Fibroblast of skin of abdomen (primary cell): ENCODE measurements around the gene ETV6. TPM values are rescaled to one million over a fixed set of nuclear protein-coding genes. Genes with fewer than 3 reads are reported as not detected.
A peak's percentile ranks its signal among the peaks of the same experiment; 100 is the strongest.
"Not testable (repeated sequence)": the region's sequence is repeated elsewhere in the genome, so short reads cannot be mapped to it uniquely, and the experiment has no call there.

Source experiments
- DNase-seq: peaks from one replicate; pipeline ENCODE4 v3.0.0-alpha.2; 2013
- polyA plus RNA-seq, 2 experiments: library from polyadenylated mRNA; unstranded; fragments of 120-200 nt; gene quantifications; one replicate each; pipeline ENCODE4 v1.2.1, GENCODE V29; 2013; ENCODE audit not compliant: insufficient read length in 2 of 2

The ETV6 gene
- polyA plus RNA-seq (2013, experiment 1 of 2; ENCODE audit: insufficient read length): 20.3 TPM
- 19.1 TPM for polyA plus RNA-seq (2013, experiment 2 of 2; ENCODE audit: insufficient read length)

DNA sequence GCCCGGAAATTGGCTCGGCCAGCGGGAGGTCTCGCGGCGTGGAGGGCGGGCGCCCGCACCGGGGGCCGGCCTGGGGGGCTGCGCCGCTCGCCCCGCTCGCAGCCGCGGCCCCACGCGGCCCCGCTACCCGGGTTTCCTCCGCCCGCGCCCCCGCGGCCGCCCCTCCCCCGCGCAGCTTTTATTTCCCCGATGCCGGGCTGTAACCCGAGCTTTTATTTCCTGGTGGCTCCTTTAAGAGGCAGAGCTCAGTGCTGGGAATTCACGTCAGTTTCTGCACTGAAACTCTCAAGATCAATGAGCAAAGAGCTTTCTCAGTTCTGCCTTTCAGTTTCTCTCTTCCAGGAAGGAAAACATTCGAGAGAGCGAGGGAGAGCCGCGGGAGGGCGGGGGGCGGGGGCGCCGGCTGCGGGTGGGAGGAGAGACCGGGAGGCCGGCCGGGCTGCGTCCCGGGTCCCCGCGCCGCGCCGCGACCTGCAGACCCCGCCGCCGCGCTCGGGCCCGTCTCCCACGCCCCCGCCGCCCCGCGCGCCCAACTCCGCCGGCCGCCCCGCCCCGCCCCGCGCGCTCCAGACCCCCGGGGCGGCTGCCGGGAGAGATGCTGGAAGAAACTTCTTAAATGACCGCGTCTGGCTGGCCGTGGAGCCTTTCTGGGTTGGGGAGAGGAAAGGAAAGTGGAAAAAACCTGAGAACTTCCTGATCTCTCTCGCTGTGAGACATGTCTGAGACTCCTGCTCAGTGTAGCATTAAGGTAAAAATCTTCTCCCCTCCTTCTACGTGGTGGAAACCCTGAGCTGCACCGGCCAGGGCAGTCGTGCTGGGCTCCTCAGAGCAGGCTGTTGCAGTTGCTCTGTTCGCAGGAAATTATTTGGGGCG, at the start of gene ETV6:
ETV6 (plus strand) TSS at position 262 of the 873 bp plus-strand sequence; CDS start at position 716, 454 bp downstream.
- DNase-seq: peak; percentile 93

DNA sequence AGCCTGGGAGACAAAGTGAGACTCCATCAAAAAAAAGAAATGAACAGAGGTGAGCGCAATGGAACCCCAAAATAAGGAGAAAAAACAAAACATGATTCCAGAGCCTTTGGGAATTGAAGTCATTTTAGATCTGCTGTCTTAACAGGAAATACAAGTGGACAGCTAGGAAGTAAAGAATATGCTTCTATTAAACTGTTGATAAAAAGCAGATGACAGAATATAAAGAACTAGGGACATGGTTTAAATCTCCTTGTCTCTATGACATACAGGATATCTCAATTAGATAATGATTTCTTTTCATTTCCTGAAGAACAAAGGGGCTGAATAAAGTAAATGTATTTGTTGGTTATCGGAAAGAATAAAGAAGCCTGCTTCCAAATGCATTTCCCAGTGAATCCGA, 49.3 kb upstream of the ETV6 start:
- DNase-seq: no peak

DNA sequence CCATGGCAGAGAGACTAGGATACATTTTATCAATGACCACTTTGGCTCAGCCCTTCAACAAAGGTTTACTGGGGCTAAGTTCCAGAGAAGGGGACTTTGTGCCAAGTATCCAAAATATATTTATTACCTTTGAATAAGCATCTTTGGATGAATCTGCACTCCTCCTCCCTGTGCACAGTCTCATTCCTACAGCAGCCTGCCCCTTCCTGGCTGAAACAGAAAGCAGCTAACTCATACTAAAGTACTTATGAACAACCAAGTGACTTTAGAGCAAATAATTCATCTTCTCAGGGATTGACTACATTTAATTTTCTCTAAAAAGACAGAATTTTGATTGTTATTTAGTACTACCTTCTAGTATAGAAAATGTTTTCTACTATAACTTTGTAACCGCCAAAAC, 47.8 kb upstream of the ETV6 start:
- DNase-seq: no peak

DNA sequence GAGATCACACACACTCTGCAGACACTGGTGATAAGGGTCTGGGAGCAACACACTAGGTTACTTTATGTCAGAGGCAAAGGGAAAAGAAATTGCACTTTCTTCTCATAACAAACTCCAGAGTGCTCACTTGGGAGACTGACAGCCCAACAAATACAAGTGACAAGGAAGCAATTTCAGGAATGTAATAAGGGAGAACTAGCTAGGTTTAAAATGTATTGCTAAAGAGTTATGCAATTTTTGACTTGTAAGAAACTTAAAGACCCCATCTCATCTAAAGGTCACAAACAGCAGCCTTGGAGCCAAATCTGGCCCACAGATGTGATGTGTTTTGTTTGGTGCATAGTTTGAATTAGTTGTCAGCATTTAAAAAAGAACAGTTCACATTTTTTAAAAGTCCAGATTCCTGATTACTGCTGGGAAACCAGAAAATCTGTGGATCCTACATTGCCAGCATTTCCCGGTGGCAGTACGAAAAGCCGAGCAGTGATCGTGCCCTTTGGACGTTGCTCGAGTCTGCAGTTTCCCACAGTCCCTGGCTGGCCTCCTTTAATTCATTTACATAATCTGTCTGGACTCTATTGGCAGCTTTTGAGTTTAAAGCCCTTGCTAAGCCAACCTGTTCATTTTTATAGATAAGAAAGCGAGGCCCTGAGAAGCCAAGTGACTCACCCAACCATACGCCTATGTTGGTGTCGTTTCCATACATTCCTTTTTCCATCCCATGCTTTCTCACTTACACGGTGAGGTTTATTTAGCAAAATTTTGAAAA, 42.0 kb upstream of the ETV6 start:
- DNase-seq: peak; percentile 91

DNA sequence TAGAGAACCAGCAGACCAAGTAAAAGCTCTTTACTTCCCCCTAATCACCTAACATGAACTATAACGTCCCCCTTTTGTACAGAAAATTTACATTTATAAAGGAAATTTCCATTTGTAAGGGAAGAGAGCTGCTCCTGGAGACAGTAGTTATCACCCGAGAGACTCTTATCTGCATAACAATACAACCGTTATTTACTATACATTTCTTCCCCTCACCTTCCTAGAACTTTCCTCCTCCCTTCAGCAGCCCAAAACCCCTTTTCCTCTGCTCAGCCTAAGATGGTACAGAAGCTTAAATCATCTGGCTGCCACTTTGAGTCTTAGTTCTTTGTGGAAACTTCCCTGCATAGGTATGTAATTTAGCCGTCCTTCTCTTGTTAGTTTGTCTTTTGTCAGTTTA, 40.4 kb upstream of the ETV6 start:
- no peak for DNase-seq

DNA sequence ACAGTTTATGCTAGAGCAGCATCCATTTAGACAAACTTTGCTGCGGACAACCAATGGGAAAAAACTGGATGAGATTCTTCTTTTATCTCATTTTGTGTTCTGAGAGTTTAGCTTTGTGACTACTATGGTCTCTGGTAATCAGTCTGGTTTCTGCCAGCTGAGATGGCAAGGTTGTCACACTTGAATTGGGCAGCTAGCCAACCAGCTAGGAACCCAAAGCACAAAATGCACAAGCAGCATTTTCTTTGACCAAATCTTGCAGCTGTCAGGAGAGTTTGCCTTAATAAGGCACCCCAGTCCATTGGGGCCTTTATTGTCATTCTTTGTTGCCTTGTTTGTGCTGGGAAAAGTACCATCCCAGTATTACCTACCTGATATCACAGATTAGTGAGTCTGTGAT, 34.0 kb upstream of the ETV6 start:
- DNase-seq: no peak

DNA sequence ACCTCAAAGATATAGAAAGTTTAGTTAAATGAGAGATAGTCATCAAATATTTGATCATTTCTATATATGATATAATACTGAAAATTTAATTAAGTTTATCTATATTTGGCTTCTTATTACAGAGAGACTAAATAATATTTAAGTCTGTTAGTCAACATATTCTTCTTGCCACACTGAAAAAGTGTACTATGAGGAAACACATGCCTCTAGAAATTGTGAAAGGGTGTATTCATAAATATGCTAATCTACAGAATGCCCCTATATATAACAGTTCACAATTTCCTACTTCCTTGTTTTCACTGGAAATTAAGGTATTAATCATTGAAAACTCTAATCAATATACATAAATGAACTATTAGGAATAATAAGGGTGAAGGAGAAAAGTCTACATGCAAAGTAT, 31.4 kb upstream of the ETV6 start:
- no peak for DNase-seq

DNA sequence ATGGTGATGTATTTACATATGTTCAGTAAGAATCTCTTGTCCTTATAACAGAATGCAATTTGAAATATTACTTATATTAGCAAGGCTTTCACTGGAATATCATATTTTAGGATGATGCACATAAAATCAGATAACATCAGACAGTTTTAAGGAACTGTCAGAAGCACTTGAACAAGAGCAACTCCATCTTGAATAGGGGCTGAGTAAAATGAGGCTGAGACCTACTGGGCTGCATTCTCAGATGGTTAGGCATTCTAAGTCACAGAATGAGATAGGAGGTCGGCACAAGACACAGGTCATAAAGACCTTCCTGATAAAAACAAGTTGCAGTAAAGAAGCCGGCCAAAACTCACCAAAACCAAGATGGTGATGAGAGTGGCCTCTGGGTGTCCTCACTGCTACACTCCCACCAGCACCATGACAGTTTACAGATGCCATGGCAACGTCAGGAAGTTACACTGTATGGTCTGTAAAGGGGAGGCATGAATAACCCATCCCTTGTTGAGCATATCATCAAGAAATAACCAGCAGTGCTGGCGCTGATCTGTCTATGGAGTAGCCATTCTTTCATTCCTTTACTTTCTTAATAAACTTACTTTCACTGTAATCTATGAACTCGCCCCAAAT, 27.6 kb upstream of the ETV6 start:
- no peak for DNase-seq

DNA sequence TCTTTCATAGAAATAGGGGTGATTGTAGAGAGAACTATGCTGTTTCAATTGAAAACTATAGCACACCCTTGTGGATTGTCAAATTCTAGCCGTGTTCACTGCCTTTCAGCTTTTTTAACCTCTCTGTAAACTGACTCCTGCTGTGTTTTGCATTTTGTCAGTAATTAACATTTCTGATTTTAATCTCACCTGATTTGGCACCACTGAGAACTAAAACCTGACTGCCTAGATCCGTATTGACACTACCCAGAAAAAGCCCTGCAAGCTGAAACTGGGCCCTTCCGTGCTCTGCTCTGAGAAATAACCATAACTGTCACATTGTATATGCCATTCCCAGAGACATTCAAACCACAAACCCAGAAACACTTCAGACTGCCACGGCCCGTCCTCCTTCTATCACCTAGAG, 26.6 kb upstream of the ETV6 start:
- DNase-seq: no peak

DNA sequence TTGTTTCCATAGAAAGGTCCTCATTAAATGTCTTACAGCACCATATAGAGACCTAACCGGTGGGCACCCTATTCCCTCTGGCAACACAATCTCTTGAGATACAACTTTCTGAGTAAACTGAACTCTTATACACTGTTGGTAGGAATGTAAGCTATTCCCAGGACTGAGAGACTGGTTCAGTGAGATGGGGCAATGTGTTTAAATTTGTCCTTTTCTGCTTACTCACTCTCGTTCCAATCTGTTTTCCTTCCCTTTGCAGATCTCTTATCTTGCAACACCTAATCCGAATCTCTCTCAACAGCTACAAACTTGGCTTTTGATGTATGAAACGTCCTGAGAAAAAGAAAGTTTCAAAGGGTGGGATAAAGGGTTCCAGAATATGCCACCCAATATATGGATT, 26.1 kb upstream of the ETV6 start:
- DNase-seq: no peak

DNA sequence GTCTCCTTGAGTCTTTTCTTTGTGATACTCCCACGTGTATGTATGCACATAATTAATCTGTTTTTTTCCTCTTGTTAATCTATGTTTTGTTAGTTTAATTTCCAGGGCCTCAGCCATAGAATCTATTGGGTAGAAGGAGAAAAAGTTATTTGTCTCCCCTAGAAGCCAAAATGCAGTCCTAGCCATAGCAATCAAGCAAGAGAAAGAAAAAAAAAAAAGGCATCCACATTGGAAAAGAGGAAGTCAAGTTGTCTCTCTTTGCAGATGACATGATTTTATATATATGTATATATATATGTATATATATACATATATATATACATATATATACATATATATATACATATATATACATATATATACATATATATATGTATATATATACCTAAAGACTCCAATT, 25.4 kb upstream of the ETV6 start:
- no peak for DNase-seq

DNA sequence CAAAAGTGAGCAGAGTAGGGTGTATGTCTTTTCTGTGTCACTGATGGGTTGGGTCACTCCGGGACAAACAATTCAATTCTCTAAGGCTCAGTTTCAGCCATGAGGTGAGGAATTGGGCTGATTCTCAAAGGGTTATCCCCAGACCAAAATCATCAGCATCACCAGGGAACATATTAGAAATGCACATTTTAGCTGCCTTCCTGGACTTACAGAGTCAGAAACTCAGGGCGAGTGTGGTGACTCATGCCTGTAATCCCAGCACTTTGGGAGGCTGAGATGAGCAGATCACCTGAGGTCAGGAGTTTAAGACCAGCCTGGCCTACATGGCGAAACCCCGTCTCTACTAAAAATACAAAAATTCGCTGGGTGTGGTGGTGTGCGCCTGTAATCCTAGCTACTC, 21.8 kb upstream of the ETV6 start:
- DNase-seq: not testable (repeated sequence)

DNA sequence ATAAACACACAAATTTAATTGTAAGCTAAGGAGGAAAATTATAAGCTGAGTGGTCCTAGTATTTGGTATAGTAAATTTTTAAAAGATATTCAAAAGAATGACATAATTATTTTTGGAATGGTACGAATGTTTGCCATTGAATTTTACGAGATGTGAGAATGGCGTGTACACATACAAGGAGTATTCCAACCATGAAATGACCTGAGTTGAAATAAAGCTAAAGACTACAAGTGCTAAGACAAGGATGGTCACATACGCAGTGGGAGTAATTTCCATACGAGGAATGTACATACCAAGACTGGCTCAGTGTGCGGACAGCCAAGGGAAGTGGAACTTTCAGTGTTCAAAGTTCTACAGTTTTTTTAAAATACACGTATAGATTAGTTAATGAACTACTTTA, 21.1 kb upstream of the ETV6 start:
- no peak for DNase-seq

DNA sequence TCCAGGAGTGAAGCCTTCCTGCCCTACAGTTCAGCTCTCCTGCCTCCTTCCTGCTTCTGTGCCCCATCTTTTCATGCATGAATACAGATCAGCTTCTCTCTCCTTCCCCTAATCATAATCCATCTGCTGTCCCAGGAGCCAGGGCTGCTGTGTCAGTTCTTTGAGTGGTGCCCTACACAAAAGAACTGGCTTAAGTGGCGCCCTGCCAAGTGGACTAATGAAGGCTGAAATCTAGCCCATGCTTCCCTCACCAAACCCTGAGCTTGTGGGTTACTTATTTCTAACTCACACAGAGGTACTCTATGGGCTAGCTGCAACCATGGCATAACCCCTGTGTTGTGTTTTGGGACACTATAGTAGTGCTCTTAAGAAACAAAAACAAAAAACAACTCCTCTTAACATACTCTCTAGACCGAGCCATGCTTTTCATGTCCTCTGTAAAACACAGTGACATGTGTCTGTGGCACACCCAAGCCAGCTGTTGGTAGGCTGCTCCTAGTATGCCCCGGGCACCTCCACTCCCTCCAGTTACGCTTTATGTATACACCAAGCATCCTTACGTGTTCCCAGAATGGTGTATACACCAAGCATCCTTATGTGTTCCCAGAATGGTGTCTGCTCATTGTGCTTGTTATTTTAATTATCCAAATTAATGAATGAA, 19.3 kb upstream of the ETV6 start:
- DNase-seq: no peak

DNA sequence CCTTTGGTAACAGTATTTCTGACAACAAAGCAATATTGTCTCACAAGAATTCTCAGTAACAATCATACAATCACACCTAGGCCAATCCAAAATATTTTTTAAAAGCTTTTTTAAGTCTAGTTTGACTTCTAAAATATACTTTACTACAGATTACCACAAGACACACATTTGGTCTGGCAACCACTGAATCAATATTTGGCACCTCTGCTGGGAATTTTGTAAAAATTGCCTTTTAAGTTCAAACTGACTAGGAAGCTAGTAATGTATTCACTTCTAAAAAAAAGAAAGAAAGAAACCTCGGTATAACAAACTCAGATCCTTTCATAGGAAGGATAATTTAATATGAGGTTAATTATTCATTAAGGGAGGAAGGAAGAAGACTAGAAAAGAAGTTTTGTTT, 18.2 kb upstream of the ETV6 start:
- DNase-seq: no peak

DNA sequence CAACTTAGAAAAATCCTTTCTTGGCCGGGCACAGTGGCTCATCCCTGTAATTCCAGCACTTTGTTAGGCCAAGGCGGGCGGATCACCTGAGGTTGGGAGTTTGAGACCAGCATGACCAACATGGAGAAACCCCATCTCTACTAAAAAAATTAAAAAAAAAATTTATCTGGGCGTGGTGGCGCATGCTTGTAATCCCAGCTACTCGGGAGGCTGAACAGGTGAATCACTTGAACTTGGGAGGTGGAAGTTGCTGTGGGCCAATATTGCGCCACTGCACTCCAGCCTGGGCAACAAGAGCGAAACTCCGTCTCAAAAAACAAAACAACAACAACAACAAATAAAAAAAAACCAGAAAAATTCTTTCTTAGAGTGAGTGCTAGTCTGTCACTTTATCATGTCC, 17.6 kb upstream of the ETV6 start:
- not testable (repeated sequence) for DNase-seq

DNA sequence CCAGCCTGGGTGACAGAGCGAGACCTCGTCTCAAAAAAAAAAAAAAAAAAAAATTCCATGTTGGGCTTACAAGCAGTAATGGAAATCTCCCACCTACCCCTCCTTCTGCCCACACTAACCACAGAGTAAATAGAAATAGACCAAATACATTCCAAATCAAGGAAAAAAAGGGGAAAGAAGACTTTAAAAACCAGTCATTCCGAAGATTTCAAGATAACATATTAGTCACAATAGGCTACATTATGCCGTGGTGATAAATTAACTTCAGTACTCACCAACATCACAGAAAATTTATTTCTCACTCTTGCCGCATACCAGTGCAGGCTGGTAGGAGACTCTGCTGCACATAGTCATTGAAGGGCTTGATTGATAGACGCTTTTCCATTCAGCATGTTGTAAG, 15.5 kb upstream of the ETV6 start:
- DNase-seq: peak; percentile 76

DNA sequence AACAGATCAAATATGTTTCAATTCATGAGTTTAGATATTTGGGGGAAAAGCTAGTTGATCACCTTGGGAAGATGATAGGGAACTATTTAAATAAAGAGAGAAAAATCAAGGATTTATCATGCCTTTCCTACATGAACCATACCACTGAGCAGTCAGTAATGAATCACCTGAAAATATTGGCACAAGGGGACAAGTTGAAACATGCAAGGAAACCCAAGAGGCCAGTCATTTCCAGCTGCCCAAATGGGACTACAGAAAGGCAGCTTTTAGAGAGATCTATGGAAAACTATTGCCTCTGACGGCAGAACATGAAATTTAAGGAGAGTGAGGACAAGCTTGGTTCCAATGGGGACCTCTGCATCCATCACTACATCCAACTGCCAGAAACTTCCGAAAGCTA, 14.1 kb upstream of the ETV6 start:
- DNase-seq: no peak

DNA sequence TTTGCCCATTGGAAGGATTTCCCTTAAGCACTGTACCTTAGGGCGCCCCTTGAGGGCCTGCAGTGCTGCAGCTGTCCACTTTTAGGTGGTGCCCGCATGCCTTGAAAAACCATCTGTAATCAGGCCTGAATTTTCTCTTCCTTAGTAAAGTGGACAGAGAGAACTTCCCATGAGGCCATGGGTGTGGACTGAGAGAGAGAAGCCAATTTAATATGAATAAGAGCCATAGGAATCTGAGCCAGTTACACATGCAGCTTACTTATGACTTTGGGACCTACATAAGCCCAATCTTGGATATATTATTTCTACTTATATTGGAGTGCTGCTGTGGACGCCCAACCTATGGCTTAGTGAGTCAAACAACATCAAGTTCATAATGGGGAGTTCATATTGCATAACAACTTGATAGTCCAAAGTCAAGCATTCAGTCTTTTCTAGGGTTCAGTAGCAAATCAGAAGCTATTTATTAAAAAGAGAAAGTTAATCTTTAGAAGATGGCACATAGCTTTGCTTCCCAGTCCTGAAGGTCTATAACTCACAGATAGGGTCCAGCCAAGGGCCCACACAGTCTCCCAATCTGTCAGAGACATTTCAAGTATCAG, 11.1 kb upstream of the ETV6 start:
- no peak for DNase-seq

DNA sequence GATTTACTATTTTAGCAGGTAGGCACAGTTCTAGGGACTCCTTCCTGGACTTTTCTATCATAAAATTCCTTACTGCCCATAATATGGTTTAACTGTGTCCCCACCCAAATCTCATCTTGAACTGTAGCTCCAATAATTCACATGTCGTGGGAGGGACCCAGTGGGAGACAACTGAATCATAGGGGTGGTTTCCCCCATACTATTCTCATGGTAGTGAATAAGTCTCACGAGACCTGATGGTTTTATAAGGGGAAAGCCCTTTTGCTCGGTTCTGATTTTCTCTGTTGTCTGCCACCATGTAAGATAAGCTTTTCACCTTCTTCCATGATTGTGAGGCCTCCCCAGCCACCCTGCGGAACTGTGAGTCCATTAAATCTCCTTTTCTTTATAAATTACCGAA, 10.0 kb upstream of the ETV6 start:
- DNase-seq: no peak

DNA sequence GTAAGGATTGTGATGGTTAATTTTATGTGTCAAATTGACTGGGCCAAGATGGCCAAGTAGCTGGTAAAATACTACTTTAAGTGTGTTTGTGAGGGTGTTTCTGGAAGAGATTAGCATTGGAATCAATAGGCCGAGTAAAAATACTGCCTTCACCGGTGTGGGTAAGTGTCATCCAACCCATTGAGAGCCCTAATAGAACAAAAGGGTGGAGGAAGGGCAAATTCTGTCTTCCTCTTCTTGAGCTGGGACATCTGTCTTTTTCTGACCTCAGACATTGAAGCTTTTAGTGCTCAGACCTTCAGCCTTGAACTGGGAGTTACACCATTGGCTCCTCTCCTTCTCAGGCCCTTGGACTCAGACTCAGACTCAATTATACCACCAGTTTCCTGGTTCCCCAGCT, 8.0 kb upstream of the ETV6 start:
- no peak for DNase-seq

DNA sequence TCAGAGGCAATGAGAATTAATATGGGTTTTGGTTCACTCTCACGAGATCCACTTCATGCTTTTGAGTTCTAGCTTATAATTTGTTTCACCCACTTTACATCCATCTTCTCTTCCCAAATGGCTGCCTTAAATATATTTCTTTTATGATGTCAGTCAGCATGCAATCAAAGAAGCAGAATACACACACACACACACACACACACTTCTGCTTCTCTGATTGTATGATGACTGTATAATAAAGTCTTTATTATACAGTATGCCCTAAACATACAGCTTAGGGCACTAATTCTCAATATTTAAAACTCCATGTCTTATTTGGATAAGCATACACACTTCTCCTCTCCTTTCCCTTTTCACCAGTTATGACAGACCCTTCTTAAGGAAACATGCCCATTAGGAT, 6.7 kb upstream of the ETV6 start:
- DNase-seq: no peak
